GM21390 (cell line): ENCODE results near the gene SLC7A5.
A peak's percentile ranks its signal among the peaks of the same experiment; 100 is the strongest.
"Not testable (repeated sequence)": the region's sequence is repeated elsewhere in the genome, so short reads cannot be mapped to it uniquely, and the experiment has no call there.

Experiments
- ATAC-seq: cut with Tn5 transposase; IDR thresholded peaks from one replicate; pipeline ENCODE4 v1.9.1; 2021; ENCODE audit not compliant: unreplicated experiment

SLC7A5 gene

DNA sequence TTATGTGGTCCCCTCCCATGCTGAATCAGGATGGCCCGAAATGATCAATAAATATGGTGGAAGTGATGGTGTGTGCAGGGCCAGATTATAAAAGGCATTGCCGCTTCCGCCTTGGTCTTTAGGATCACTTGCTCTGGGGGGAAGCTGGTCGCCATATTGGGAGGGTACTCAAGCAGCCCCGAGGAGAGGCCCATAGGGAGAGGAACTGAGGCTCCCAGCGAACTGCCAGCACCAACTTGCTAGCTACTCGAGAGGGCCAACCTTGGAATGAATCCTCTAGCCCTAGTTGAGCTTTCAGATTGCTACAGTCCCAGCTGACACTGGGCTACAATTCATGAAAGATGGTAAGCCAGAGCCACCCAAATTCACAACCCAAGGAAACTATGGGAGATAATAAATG is 19.0 kb upstream of the SLC7A5 start:
- ATAC-seq = not testable (repeated sequence)

DNA sequence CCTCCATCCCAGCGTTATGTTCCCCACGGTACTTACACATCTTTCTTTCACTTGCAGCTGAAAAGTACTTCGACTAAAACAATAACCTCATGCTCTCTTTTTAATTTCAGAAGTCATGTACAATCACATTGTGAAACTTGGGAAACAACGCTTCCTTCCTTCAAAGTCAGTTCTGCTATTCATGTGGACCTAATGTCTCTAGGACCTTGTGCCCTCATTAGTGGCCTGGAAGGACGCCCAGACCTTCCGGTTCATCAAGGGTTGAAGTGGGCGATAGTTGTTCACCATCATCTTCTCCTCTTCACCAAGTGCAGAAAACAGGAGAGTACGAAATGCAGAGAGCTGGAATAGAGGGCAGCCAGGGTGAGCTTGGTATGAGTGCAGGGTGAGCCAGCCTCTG is 18.6 kb upstream of the SLC7A5 start:
- not testable (repeated sequence) for ATAC-seq

DNA sequence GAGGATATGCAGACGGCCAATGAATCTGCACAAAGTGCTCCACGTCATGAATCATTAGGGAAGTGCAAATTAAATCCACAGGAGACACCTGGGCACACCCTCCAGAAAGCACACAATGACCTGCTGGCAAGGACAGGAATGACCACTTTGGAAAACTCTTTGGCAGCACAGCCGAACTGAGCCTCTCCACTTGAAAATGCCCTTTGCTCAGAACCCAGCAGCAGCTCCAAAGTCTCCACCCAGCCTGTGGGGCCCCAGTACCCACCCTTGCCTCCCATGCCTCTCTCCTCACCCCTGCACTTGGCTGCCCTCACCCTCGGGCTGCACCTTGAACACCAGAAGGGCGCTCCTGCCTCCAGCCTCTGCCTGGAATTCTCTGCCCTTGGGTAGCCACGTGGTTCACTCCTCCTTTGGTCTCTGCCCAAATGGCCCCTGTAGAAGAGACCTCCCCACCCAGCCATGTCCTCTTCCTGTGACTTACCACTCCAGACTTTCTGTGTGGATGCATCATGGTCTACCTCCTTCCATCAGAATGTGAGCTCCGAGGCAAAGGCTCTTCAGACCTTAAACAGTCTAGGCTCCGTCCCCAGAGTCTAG is 16.2 kb upstream of the SLC7A5 start:
- not testable (repeated sequence) for ATAC-seq

DNA sequence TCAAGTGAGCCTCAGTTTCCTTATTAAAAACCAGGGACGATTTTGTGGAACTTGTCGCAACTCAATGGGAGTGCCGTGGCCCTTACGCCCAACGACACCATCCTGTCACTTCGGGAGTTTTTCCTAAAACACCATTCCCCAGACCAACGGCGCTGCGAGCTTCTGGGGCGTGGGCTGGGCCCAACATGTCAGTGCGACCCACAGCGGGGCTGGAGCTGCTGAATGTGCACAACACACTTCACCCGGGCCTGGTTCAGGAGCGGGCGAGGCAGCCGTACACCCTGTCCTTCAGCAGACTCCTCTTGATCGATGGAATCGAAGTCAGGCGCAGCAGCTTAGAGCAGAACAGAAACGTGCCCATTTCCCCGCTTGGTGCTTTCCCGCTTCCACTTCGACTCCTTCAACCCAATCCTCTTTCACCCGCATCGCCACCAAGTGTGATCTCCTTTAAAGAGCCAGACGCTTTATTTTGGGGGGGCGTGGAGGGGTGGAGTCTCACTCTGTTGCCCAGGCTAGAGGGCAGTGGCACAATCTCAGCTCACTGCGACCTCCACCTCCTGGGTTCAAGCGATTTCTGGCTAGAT is 13.2 kb upstream of the SLC7A5 start:
- no peak for ATAC-seq

DNA sequence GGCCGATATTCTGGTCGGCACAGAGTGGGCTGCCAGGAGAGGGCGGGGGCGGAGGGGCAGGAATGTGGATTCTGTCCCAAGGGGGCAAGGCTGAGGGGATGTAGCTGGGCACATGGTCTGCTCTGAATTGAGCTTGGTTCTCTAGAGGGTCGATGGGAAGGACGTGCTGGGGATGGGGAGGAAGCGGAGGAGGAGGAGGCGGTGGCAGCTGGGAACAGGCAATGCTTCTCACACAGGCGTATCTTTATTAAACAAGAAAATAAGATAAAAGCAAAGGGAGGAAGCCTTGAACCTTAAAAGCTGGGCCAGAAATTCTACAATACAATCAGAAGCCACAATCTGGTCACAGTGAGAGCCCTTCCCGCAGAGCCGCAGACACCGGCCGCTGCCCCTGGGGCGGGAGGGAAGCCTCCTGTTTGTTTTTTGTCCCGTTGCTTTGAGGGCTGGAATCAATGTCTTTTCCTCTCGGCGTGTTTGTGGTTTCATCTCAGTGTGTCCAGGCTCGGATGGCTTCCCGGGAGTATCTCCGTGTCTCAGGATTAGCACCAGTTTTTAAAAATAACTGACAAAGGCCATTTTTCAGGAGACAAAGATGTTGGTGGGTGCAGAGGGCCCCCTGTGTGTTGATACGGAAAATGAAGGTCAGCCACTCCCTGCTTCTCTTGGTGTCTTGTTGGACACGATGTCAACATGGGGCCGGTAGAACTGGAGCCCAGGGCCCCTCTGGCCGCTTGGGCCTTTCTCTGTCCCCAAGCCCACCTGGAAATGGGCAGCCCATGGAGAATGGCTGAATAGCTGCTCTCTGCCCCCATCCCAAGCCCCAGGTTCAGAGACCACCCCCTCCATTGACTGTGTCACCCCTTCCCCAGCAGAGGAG is 12.3 kb upstream of the SLC7A5 start:
- ATAC-seq = no peak

DNA sequence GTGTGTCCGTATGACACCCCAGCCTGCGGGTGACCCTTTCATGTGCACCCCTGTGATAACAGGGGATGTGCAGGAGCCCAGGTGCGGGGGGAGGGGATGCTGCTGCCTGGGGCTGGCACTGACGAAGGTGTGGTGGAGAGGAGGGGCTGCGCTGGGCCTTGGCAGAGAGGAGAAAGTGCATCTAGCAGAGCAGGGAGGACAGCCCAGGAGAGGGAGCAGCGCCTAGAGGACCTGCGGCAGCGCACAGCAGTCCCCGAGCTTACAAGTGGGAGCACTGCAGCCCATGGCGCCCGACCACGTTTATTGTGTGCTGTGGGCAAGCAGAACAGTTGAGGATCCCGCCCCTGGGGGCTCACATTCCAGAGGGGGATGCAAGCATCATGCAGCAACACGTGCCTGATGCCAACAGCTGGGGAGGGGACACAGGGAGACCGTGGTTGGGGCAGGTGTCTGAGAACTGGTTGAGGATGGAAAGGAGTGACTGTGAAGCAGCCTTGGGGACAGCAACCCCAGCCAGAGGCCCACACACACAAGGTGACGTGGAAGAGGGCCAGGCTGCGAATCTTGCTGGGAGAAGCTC is 10.9 kb upstream of the SLC7A5 start:
- ATAC-seq = no peak

DNA sequence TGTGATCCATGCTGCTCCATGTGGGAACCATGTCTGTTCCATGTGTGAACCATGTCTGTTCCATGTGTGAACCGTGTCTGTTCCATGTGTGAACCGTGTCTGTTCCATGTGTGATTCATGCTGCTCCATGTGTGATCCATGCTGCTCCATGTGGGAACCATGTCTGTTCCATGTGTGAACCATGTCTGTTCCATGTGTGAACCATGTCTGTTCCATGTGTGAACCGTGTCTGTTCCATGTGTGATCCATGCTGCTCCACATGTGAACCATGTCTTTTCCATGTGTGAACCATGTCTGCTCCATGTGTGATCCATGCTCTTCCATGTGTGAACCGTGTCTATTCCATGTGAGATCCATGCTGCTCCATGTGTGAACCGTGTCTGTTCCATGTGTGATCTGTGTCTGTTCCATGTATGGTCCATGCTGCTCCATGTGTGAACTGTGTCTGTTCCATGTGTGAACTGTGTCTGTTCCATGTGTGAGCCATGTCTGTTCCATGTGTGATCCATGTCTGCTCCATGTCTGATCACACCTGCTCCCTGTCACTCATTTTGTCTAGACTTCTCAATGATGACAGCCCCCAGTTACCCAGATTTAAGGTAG is 10.2 kb upstream of the SLC7A5 start:
- ATAC-seq = not testable (repeated sequence)

DNA sequence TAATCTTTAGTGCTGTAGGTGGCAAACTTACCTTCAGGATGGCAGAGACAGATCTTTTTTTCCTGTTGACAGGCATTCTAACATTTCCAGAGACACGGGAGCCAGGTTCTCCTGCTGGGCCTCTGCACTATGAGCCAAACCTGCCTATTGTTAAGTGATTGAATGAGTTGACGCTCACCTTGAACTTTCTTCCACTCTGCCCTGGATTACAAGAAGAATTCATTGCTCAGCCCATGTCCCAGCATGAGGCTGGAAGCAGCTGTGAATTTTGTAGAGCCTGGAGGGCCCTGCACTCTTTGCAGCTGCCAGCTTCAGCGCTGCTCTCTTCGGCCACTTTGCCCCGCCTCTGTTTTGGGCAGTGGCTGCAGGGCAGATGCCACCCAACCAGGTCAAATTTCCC is 9.4 kb upstream of the SLC7A5 start:
- no peak for ATAC-seq

DNA sequence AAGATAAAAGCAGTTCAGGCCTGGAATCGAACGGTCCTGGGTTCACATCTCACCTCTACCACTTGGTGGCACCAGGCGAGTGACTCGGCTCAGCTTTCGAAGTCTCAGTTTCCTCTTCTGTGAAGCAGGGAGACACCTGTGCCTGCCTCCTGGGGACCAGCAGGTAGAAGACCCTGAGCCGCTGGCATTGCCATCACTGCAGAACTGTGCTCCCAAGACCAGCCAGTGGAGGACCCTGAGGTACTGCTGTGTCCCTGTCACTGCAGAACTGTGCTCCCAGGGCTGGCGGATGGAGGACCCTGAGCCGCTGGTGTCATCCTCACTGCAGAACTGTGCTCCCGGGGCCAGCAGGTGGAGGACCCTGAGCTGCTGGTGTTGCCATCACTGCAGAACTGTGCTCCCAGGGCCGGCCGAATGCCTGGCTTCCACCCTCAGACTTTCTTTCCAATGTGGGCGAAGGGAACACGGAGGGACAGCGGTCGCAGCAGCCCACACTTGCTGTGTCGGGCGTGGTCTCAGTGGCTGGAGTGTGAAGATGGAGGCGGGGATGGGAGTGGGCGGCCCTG is 8.7 kb upstream of the SLC7A5 start:
- no peak for ATAC-seq

DNA sequence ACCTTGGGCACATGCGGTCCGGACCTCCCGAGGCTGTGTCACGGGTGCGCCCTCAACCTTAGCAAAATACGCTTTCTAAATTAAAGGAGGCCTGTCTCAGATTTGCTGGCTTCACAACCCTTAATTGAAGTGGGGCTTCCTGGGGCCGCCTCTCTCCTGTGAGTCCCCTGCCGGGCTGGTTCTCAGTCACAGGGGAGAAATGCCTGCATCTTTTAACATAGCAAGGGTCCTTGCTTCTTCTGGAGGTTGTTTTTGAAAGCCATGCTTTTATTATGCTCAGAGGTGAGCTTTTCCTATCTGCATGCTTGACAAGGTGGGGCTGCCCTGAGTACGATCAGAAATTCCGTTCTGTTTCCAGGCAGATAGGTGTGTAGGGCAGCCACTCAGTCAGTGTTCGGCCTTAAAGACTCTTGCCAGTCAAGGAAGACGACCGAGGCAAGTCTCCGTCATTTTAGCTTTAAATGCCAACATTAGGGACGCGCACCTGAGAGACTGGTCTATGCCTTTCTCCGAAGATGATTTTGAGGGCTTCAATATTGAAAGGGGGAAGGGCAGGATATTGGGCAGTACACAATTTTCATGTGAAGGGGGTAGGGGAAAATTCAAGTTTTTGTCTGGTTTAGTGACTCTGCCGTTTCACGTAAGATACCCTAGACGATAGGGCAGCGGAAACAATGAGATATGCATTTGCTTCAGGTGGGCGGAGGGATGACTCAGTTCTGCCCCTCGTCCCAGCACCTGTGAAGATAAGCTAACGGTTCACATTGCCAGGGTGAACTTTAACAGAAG is 5.5 kb upstream of the SLC7A5 start:
- no peak for ATAC-seq

DNA sequence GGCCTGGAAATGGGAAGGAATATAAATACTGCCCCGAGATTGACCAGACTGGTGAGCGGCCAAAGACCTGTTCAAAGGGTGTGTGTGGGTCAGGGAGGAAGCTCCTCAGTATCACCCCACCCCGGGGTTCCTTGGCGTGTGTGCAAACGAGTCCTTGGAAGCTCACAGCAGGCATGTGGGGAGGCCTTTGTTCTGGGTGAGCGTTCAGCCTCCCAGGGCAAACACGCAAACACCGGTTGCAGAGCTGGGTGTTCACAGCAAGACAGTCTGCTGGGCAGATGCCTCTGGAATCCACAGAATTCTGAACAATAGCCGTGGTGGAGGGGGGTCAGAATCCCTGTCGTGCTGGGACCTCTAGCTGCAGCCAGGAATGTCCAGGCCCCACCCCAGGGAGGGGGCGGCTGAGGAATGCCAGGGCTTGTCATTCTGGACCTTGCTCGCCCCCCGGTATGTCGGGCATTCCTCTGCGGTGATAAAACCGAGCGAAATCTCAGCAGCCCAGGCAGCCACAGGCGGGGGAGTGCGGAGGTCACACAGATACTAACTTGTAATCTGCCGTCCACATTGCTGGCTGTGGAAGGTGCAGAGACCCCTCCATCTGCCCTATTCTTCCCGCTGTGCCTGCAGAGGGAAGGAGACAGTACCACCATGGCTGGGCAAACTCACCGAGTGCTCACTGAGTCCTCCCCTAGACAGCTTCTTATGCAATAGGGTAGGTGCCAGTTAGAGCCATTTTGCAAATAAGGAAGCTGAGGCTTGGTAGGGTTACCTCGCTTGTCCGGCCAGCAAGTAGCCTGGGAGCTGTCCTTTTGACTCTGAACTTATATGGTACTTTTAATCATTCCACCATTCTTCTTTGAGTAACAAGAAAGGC is 1.3 kb upstream of the SLC7A5 start:
- not testable (repeated sequence) for ATAC-seq

DNA sequence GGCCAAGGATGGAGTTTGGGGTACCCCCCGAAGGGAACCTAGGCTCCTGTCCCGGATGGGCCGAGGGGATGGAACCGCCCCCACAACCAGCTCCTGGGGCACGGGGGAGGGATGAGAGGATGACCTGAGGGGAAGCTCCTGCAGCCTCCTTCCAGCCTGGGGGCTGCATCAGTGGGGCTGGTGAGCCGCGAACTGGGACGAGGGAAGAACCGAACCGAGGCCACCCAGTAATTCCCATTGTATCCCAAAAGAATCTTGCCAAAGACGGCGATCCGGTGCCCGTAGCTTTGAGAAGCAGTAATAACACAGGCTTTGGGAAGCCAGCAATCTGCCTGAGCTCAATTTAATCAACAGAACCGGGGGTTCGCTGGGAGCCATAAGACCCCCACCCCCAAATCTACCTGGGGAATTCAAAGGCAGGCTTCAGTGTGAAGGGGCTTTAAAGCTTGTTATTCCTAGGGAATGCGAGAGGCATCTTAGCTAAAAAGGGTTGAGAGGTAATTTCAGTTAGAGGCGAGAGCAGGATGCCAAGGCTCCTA is 641 bp upstream of the SLC7A5 start:
- not testable (repeated sequence) for ATAC-seq

DNA sequence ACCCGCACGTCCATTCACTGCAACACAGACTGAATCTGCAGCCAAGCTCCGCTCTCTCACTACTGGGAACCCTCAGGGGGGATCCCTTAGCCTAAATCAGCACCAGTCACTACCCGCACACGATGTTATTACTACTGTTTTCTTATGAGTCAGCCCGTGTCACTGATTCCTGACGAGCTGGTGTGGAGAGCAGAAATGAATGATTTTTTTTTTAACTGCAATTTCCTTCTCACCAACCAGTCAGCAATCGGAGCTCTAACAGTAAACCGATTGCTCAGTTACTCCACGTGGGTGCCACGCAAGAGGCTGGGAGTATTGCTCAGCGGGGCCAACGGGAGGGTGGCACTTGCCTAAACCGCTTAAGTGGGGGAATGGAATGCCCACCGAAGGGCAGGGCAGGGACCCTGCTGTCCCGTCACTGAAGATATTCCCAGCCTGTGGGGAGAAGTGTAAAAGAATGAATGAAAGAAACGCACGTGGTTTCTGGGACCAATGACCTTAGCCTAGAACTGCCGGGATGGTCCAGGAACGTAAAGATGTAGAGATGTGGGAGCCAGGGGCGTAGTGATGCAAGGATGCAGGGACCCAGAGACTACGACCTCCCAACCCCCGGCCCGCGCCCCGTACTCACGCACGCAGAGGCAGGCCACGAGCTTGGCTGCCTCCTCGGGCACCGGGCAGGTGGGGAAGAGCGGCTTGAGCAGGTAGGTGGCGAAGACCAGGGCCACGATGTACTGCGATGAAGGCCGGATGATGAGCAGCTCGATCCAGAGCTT is 865 bp downstream of the SLC7A5 start:
- peak; percentile 7 for ATAC-seq

DNA sequence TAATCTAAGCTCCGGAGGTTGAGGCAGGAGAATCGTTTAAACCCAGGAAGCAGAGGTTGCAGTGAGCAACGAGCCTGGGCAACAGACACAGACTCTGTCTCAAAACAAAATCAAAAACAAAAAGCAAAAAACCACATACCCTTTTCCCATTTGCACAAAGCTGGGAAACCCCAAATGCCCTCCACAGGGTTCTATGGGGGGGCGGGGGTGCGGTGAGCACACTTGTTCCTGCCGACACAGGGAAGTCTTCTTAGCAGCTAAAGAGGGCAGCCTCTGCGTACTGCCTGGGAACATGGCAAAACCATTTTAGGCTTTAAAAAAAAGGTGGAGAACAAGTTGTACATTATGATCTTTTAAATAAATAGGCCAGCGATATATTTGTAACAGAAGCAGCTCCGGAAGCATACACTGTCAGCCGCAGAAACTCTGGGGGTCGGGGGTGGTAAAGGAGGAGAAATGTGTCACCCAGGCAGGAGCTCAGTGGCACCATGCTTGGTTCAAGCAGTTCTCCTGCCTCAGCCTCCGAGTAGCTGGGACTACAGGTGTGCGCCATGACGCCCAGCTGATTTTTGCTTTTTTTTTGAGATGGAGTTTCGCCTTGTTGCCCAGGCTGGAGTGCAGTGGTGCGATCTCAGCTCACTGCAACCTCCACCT is 3.3 kb downstream of the SLC7A5 start:
- not testable (repeated sequence) for ATAC-seq

DNA sequence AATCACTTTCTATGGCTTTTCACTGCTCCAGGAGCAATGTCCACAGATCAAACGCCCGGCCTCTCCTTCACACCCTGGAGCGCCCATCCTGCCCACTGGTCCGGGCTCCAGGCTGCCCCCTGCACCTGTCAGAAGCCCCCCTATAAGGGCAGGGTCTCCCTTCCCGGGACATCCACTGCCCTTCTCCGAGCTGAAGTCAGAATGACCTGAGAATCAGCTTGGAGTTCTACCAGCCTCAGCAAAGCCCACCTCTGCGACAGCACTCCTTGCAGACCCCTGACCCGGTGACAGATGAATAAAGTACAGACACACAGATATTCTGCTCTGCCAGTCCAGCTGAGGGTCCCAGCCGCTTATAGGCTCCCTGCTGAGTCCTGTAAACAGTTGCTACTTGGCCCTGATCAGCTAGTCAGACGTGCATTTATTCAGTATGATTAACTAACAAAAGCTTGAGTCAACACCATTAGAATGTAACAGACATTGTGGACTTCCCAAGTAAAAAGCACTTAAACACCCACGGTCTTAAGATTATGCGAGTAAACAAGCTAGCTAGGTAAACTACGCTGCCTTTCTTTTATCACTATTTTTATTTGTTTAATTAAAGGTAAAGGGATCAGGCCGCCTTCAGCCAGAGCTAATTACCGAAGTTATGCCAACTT is 4.8 kb downstream of the SLC7A5 start:
- ATAC-seq = no peak

DNA sequence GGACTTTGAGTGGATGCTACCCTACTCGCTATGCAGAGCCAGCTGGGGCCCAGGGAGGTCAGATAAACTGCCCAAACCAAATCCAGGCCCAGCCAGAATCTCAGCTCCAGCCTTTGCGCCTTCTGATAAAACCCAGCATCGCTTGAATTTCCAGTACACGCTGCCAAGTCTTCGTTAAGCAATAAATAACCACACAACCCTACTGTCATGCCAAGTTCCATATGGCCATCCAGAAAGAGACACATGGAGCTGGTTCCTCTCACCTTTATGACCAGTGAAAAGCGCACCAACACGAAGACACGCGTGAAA is 6.0 kb downstream of the SLC7A5 start:
- not testable (repeated sequence) for ATAC-seq

DNA sequence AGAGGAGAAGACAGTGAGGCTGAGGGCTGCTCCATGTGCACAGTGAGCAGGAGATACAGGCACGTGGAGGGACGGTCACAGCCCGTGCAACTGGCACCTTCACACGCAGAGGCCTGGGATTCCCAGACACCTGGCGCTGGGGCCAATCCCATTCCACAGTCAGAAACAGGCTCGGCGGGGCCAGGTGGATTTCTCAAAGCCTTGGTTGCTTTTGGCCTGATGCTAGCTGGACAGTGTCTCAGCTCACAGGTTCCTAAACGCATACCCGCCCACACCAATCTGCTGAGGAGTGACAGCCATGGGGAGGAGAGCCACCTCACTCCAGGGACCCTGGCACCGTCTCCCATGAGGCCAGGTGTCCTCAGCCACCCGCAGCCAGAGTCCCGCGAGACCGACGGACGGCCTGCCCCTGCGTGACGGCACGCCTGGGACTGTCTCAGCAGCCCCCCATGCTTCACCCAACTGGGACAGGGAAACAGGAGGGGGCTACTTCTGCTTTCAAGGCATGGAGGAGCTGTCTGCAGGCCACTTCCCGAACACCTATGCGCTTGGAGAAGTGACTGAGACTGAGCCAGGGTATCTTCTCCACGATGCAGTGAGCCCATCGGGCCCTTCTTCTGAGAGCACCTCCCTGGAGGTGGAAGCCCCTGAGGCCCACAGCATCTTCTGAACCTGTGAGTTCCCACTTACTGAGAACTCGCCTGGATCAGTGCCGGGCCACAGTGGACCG is 6.5 kb downstream of the SLC7A5 start:
- not testable (repeated sequence) for ATAC-seq
